BJ (cell line): ENCODE data around the gene SLC7A10. TPM values are rescaled to one million over a fixed set of nuclear protein-coding genes. Genes with fewer than 3 reads are reported as not detected.

Experiments
- CTCF ChIA-PET: fragments of 350-600 bp; formaldehyde crosslinking; extraction: SDS; loops from one replicate; lab custom pipeline; 2021; ENCODE audit warnings: antibody characterized with exemption, inconsistent platforms; lab: Yijun Ruan, JAX
- POLR2A ChIA-PET: fragments of 300-600 bp; sonication (Branson Sonifier 250); formaldehyde crosslinking; extraction: SDS; loops from one replicate; lab custom pipeline; 2021; ENCODE audit warnings: antibody characterized with exemption; lab: Charles Lee
- DNase-seq: peaks from one replicate; pipeline ENCODE4 v3.0.0-alpha.2; 2011; ENCODE audit warnings: low read depth
- H3K27me3 ChIP-seq: 2 replicates; pipeline ENCODE4 v1.6.0; 2011; ENCODE audit warnings: low read length; ENCODE audit not compliant: control insufficient read depth, insufficient read depth
- H3K36me3 ChIP-seq: 2 replicates; pipeline ENCODE4 v1.5.1; 2011; ENCODE audit warnings: low read length; ENCODE audit not compliant: control insufficient read depth, insufficient read depth
- H3K4me3 ChIP-seq: 2 replicates; pipeline ENCODE4 v1.5.1; 2011; ENCODE audit warnings: low read depth, mild to moderate bottlenecking, control low read depth, low read length
- polyA plus RNA-seq: library from polyadenylated mRNA; depleted of rRNA; stranded (reverse); fragments of >200 nt; gene quantifications from 2 replicates; pipeline ENCODE4 v1.2.3, GENCODE V29; 2011
- TF ChIP-seq, protein P1 (sequence below): IDR thresholded peaks from 2 replicates; pipeline ENCODE4 v1.5.1; 2011; ENCODE audit warnings: low read depth, mild to moderate bottlenecking, control low read depth, inconsistent platforms, low read length, moderate library complexity; ENCODE audit not compliant: insufficient read depth

Gene SLC7A10
- polyA plus RNA-seq, 1 experiment, result not detected

DNA sequence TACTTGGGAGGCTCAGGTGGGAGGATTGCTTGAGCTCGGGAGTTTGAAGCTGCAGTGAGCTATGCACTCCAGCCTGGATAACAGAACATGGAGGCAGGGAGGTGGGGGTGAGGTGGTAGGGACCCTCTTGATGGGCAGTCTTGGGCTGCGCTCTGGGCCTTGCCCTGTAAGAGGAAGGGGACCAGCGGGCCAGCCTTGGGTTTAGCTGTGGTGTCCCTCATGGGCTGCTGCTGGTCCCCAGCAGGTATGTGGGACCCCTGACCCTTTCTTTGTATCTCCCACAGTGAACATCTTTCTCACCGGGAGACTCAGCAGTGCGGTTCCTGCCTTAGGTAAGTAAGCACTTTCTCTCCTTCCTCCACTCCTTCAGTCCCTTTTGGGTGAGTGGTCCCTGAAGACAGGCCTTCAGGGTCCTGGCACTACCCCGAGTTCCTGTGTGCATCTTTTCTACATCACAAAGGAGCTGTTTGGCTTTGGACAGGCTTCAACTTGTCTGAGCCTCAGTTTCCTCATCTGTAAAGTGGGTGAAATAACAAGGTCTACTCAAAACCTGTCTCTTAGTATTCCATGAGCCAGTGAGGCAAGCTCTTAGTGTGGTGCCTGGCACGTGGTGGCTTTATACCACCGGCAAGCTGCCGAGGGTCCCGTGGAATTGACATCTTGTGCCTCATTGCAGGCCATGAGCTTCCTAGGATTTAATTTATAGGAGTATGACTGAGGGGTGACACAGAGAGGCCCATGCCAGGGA, 29.0 kb downstream of the SLC7A10 start:
- TF ChIP-seq, protein P1, sequence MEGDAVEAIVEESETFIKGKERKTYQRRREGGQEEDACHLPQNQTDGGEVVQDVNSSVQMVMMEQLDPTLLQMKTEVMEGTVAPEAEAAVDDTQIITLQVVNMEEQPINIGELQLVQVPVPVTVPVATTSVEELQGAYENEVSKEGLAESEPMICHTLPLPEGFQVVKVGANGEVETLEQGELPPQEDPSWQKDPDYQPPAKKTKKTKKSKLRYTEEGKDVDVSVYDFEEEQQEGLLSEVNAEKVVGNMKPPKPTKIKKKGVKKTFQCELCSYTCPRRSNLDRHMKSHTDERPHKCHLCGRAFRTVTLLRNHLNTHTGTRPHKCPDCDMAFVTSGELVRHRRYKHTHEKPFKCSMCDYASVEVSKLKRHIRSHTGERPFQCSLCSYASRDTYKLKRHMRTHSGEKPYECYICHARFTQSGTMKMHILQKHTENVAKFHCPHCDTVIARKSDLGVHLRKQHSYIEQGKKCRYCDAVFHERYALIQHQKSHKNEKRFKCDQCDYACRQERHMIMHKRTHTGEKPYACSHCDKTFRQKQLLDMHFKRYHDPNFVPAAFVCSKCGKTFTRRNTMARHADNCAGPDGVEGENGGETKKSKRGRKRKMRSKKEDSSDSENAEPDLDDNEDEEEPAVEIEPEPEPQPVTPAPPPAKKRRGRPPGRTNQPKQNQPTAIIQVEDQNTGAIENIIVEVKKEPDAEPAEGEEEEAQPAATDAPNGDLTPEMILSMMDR, result no peak
- H3K4me3 ChIP-seq, result no peak overlapping the region
- ChIA-PET POLR2A (no interaction called here), CTCF (interaction anchor here (1.6 to 5.2 kb wide), 3 partner anchors 13 to 70 kb away, joined by 3 to 37 read pairs (median 17); no protein-coding TSS in a partner anchor)
- H3K36me3 ChIP-seq, result peaks cover 6% of the 10 kb centered on the region; the same call in 1 of the 2 replicates
- H3K27me3 ChIP-seq, result peaks cover 5% of the 10 kb centered on the region
- DNase-seq, result no peak

DNA sequence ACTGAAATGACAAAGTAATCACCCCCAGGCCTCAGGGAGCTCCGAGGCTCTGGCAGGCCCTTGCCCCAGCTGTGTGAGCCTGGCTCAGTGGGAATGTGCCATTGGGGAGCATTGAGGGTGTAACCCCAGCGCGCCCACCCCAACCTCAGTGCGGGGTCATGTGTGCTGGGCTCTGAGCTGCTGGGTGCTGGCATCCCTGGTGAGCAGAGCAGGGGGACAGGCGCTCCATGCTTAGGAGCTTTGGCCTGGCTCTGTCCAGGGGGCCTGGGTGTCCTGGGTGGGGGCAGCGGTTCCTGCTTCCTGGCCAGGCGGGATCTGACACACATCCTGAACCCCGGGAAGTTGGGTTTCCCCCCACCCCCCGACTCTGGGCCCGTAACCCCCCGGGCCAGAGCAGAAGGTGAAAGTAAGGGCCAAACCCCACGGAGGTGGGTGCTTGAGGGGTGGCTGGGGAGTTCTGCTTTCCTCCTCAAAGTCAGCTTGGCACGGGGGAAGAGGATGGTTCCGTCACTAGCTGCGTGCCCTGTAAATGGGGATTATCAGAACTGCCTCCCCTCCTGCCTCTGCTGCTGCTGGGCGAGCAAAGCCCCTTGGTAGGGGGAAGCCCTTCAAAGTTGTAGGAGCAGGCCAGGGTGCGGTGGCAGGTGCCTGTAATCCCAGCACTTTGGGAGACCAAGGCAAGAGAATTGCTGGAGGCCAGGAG, 29.9 kb downstream of the SLC7A10 start:
- CTCF ChIA-PET, result interaction anchor here (1.2 to 5.2 kb wide), 6 partner anchors 12 to 213 kb away, joined by 3 to 37 read pairs (median 3); no protein-coding TSS in a partner anchor
- Histone ChIP-seq H3K27me3 (peaks cover 5% of the 10 kb centered on the region), H3K36me3 (peaks cover 6% of the 10 kb centered on the region; the same call in 1 of the 2 replicates), H3K4me3 (peak overlapping the region; percentile 53; the same call in 1 of the 2 replicates)
- TF ChIP-seq, protein P1, result no peak
- POLR2A ChIA-PET, result no interaction called here
- DNase-seq, result no peak

DNA sequence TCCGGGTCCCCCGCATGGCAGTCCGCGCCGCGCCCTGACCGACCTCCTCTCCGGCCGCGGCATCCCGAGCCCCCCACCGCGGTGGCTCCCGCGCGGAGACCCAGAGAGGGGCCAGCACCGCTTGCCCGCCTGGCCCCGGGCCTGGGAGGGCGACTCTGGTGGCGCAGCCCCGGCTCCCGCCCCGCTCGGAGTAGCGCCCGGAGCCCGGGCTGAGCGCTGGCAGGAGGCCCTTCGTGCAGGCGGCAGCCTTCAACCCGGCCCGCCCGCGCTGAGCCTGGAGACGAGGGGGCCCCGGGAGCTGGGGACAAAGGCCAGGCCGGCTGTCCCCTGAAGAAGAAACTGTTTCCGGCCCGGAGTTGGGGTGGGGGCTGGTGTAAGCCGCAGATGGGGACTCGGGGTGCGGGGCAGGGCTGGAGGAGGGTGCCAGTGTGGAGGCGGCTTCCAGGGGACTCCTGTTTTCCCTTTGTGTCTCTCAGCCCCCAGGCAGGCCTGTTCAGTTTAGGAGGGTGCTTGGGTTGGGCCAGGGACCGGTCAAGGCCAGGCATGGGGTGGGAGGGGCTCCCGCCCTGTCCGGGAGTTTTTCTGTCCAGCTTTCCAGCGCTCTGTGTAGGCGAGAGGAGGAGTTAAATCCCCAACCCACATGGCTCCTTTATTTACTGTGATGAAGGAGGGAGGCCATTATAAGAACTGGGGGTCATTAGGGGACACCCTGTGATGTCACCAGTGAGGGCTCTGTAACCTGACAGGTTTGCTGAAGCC, 30.6 kb downstream of the SLC7A10 start:
- Histone ChIP-seq H3K36me3 (peaks cover 6% of the 10 kb centered on the region; the same call in 1 of the 2 replicates), H3K27me3 (peaks cover 5% of the 10 kb centered on the region), H3K4me3 (peak overlapping the region; percentile 53)
- DNase-seq, result no peak
- CTCF ChIA-PET, result interaction anchor here (1.2 to 5.2 kb wide), 6 partner anchors 11 to 213 kb away, joined by 3 to 37 read pairs (median 3); no protein-coding TSS in a partner anchor
- POLR2A ChIA-PET, result no interaction called here
- TF ChIP-seq, protein P1, result no peak

DNA sequence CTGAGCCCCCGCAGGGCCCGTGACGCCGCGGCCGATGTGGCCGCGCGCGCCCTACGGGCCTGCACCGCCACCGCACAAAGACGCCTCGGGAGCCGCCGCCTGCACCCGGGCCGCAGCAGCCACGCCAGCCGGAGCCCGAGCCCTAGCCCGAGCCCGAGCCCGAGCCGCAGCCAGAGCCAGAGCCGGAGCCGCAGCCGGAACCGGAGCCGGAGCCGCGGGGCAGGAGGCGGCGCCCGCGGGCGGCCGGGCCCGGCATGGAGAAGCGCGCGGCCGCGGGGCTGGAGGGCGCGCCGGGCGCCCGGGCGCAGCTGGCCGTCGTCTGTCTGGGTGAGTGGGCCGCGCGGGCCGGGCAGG, 31.1 kb downstream of the SLC7A10 start:
- POLR2A ChIA-PET, result no interaction called here
- DNase-seq, result no peak
- TF ChIP-seq, protein P1, result no peak
- Histone ChIP-seq H3K27me3 (peaks cover 5% of the 10 kb centered on the region), H3K4me3 (peak overlapping the region; percentile 53), H3K36me3 (peaks cover 5% of the 10 kb centered on the region; the same call in 1 of the 2 replicates)
- CTCF ChIA-PET, result interaction anchor here (1.3 to 5.2 kb wide), 3 partner anchors 17 to 50 kb away, joined by 3 to 17 read pairs (median 3); no protein-coding TSS in a partner anchor
